ENCODE data around the gene KEL.
A peak's percentile ranks its signal among the peaks of the same experiment; 100 is the strongest.
"Not testable (repeated sequence)": the region's sequence is repeated elsewhere in the genome, so short reads cannot be mapped to it uniquely, and the experiment has no call there.

The KEL gene

DNA sequence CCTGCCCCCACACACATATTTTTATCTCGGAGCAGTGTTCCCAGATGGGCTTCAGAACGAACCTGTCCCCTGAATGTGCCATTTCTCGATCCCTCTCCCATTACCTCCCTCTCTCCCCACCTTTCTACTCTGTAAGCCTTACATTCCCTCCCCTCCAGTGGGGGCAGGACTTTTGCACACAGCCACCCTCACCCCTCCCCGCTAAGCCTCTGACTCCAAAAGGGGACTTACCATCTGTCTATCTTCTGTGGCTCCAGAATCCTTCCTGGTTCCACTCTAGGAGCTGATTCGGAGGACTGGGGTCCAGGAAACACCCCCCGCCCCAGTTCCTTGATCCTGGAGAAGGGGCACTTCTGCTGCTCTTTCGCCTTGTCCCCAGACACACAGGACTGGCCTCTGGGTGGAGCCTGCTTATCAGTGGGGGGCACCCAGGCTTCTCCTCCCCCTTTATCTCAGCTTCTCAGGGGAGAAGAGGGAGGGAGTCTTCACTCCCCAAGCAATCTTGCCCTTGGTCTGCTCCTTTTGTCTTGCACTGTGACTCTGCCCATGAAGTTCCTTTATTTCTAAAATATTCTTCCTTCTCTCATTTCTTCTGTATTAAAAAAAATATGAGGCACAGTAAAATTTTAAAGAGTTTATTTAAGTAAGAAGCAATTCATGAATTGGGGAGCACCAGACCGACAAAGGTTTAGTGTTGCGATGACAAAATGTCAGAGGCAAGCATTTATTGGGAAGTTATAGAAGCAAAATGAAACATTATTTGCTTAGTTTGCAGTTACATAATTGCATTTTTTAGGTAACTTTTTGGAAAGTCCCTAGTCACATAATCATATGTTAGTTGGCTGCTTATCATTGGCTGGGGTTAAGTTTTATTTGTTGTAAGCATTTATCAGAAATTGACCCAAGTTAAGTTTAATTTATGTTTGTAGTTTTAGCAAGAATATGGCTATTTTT, at the start of gene KEL:
Gene KEL, minus strand, starts transcription at position 391 of the 954 bp plus-strand sequence. Its CDS starts 157 bp downstream, at position 234.
- no peak for DNase-seq

- DNase-seq, result peak; percentile 61
These were observed 46.1 kb upstream of the KEL start for GRCh38 chr7:143008007-143008901.

- no peak for DNase-seq
These were observed 43.6 kb upstream of the KEL start for GRCh38 chr7:143005632-143006260.

- DNase-seq, result peak; percentile 35
These were observed 41.4 kb upstream of the KEL start for GRCh38 chr7:143003393-143004051.

DNA sequence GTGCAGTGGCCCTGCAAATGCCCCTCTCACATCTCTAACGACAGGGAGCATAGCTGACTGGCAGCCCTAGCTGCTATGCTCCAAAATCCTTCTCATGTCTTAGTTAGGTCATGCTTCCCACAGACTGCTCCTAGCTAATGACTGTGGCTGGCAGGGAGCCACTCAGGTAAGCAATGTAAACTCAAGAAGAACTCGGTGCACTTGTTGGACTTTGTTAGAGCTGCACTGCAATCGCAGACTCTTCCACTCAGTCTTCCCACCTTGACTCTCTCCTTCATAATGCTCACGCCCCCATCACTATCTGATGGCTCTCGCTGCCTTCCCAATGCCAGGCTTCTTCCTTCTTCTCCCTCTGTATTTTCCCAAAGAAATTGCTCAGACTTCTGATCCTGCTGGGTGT, 40.7 kb upstream of the KEL start:
- DNase-seq, result no peak

GRCh38 chr7:143002106-143002505, 39.9 kb upstream of the KEL start:
- no peak for DNase-seq

DNA sequence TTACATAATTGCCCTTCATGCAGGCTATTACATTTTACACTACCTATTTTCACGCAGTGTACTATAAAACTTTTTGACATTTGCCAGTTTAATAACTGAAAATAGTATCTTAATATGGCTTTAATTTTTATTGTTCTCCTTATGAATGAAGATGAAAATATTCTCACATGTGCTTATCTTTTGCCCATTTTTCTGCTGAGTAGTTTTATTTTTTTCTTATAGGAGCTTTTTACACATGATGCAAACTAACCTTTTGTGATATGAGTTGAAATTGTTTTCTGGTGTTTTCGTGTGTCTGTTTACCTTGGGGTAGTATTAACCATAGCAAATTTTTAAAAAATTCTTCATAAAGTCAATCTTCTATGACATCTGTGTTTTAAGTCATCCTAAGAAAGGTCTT, 38.5 kb upstream of the KEL start:
- no peak for DNase-seq

GRCh38 chr7:142999793-143000192, 37.6 kb upstream of the KEL start:
- DNase-seq, result no peak

- DNase-seq, result no peak
These were observed 36.8 kb upstream of the KEL start for GRCh38 chr7:142998966-142999365.

- DNase-seq, result no peak
These were observed 35.4 kb upstream of the KEL start for GRCh38 chr7:142997456-142997989.

DNA sequence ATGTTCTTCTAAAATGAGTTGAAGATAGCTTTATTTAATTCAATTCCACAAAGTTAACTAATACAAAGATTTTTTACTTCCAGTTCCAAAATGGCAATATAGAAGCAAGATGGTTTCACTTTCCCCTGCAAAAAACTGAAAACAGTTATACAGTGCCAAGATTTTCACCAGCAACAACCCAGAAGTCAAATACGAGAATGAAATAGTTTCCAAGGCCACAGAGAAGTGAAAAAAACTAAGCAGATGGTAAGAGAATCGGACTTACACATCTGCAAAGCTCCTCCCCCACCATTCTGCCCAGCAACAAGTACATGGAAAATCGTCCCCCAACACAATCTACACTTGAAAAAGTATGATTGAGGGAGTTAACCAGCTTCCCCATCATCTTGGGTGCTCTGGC, 30.3 kb upstream of the KEL start:
- DNase-seq, result no peak

DNA sequence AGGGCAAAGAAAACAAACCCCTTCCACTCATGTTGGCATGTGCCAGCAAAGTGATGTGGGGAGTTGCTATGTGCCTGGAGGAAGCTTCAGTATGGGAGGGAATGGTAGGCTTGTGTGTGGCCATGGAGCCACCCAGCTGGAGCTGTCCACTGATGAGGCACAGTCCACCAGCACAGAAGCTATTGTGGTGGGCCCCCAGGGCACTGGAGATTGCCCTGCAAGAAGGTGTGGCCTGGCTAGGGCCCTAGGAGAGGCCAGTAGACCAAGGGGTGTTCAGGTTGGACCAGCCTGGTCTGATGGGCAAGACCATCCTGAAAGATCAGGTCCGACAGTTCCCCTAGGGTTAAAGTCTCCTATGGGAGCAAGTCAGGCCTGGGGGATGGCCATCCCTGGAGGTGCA, 22.1 kb upstream of the KEL start:
- DNase-seq, result no peak

DNA sequence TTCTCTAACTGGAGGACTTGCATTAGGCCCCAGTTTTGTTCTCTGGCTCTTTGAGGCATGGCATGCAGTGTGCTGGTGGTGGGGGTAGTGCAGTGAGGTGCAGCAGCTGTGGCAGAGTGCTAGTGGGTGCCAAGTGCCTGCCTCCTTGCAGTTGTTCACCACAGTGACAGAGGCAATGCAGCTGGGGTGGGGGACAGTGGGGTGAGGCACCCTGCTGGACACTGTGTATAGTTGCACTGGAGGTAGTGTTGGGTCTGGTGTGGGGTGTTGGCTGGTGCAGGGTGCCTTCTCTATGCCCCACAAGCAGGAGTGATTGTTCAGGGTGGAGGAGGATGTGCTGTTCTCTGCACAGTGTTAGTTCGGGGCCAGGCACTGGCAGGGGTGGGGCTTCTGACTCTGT, 21.7 kb upstream of the KEL start:
- DNase-seq, result no peak

DNA sequence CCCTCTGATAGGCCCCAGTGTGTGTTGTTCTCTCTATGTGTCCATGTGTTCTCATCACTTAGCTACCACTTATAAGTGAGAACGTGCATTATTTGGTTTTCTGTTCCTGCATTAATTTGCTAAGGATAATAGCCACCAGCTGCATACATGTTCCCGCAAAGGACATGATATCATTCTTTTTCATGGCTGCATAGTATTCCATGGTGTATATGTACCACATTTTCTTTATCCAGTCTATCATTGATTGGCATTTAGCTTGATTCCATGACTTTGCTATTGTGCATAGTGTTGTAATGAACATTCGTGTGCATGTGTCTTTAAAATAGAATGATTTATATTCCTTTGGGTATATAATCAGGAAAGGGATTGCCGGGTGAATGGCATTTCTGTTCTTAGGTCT, 16.2 kb upstream of the KEL start:
- DNase-seq, result not testable (repeated sequence)

DNA sequence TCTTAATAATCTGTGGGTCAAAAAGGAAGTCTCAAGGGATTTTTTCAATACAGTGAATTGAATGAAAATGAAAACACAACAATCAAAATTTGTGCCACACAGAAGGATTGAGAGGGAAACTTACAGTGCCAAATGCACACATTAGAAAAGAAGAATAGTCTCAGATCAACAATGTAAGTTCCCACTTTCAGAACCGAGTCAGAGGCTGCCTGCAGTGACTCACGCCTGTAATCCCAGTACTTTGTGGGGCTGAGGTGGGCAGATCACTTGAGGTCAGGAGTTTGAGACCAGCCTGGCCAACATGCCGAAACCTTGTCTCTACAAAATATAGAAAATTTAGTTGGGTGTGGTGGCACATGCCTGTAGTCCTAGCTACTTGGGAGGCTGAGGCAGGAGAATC, 12.5 kb upstream of the KEL start:
- no peak for DNase-seq

- no peak for DNase-seq
These were observed 7.0 kb upstream of the KEL start for GRCh38 chr7:142969183-142969582.

DNA sequence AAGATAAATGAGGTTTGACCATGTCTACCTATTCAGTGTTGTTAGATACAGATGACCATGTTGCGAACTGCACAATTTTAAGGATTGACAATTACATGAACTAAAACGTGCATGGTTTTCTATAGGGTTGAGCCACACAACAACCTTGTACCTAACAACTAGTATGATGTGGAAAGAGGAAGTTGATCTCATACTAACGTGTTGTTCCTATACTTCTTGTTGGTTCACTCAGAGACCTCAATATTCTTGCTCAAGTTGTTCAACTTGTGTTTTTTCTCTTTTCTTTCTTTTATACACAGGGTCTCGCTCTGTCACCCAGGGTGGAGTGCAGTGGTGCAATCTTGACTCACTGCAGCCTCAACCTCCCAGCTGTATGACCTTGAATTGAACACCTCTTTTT, 6.1 kb upstream of the KEL start:
- DNase-seq, result no peak

GRCh38 chr7:142964502-142965246, 2.5 kb upstream of the KEL start:
- DNase-seq, result no peak

DNA sequence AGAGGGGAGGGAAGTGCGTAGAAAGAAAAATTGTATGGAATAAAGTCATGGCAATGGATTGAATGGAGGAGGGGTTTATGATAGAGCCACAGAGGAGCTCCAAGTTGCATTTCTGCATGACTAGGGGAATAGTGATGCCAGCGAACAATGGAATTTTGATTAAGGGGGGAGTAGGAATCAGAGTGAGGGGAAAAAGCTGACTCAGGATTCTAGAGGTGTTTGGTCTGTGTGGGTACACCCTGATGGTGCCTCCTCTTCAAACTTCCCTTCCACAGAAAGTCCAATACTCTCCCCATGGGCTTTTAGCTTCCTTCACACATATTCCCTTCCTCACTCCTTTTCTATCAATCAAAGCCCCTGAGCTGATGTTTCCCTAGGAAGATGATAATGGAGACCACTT, 1.8 kb upstream of the KEL start:
- no peak for DNase-seq

GRCh38 chr7:142962991-142963390, 828 bp upstream of the KEL start:
- no peak for DNase-seq

DNA sequence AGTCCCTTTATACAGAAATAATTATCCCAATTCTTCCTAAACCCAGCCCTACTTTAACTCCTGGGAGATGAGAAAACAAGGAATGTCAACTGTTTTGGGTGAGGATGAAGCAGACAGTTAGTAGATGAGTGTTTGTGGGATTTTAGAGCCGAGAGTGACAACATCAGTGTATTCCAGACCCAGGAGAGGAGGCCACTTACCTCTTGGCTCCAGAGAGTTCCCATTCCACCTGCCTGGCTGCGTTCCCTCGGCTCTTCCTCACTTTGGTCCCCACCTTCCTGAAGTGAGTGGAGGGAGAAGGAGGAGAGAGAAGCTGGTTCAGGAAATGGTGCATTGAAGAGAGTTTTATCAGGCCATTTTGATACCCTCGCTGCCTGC, 579 bp downstream of the KEL start:
- DNase-seq, result no peak

Measured in NCI-H748 treated with DMSO at 0.1 percent for 48 hours (cell line).